SK-N-SH (cell line): Measurements from ENCODE around the gene NALF2. TPM values are rescaled to one million over a fixed set of nuclear protein-coding genes. Genes with fewer than 3 reads are reported as not detected.

Source experiments
- CTCF ChIA-PET: fragments of 300-600, 350-600 bp; formaldehyde crosslinking; extraction: SDS; loops from one replicate; lab custom pipeline; 2021; lab: Yijun Ruan, JAX
- POLR2A ChIA-PET: fragments of 350-600 bp; sonication (Branson Sonifier 250); formaldehyde crosslinking; extraction: SDS; loops from one replicate; lab custom pipeline; 2020; ENCODE audit warnings: antibody characterized with exemption, inconsistent platforms; lab: Yijun Ruan, JAX
- DNase-seq: peaks from one replicate; pipeline ENCODE4 v3.0.0; 2012
- H2AFZ ChIP-seq: fragments of 200-600 bp; sonication (generic); 2 replicates; pipeline ENCODE4 v1.8.1; 2016; ENCODE audit warnings: antibody characterized with exemption, mild to moderate bottlenecking, low read depth
- H3F3A ChIP-seq: fragments of 200-600 bp; sonication (generic); replicated peaks from 2 replicates; pipeline ENCODE3; 2016; ENCODE audit warnings: antibody characterized with exemption, mild to moderate bottlenecking; ENCODE audit not compliant: insufficient read depth
- H3K27ac ChIP-seq, 2 experiments: fragments of 200-500 bp in 1 of 2; fragments of 200-600 bp in 1 of 2; sonication (Bioruptor generic) in 1 of 2; sonication (generic), shearing (Covaris generic) in 1 of 2; 2 replicates each; pipeline versions ENCODE4 v1.5.1 to v1.6.1; 2014 to 2016; ENCODE audit warnings: low read depth in 2 of 2, inconsistent platforms in 1 of 2, low read length in 1 of 2, mild to moderate bottlenecking in 1 of 2, mixed read lengths in 1 of 2
- H3K27me3 ChIP-seq: fragments of 200-600 bp; sonication (generic), shearing (Covaris generic); 2 replicates; pipeline ENCODE4 v1.6.1; 2016; ENCODE audit warnings: mixed run types; ENCODE audit not compliant: insufficient read depth
- H3K36me3 ChIP-seq, 2 experiments: fragments of 200-500 bp in 1 of 2; fragments of 200-600 bp in 1 of 2; sonication (Bioruptor generic) in 1 of 2; sonication (generic) in 1 of 2; replicated peaks in 1 of 2; 2 replicates each; pipeline versions ENCODE3 to v1.5.1; 2014 to 2016; ENCODE audit warnings: low read length in 1 of 2, mild to moderate bottlenecking in 1 of 2; ENCODE audit not compliant: insufficient read depth in 2 of 2, control insufficient read depth in 1 of 2
- H3K4me1 ChIP-seq, 2 experiments: fragments of 200-500 bp in 1 of 2; fragments of 200-600 bp in 1 of 2; sonication (Bioruptor generic) in 1 of 2; sonication (generic), shearing (Covaris generic) in 1 of 2; 2 replicates each; pipeline versions ENCODE4 v1.5.1 to v1.6.1; 2014 to 2016; ENCODE audit warnings: low read depth in 1 of 2, low read length in 1 of 2, mixed run types in 1 of 2; ENCODE audit not compliant: insufficient read depth in 2 of 2, control insufficient read depth in 1 of 2
- H3K4me2 ChIP-seq: fragments of 200-600 bp; sonication (generic), shearing (Covaris generic); 2 replicates; pipeline ENCODE4 v1.6.1; 2017; ENCODE audit warnings: mixed run types
- H3K4me3 ChIP-seq, 2 experiments: fragments of 200-500 bp in 1 of 2; fragments of 200-600 bp in 1 of 2; sonication (Bioruptor generic) in 1 of 2; sonication (generic), shearing (Covaris generic) in 1 of 2; 2 replicates each; pipeline versions ENCODE4 v1.5.1 to v1.8.1; 2014 to 2016; ENCODE audit warnings: low read depth in 2 of 2, inconsistent platforms in 1 of 2, low read length in 1 of 2, mild to moderate bottlenecking in 1 of 2, mixed read lengths in 1 of 2, moderate library complexity in 1 of 2
- H3K79me2 ChIP-seq: fragments of 200-600 bp; sonication (generic); 2 replicates; pipeline ENCODE4 v1.8.1; 2017; ENCODE audit warnings: mild to moderate bottlenecking; ENCODE audit not compliant: insufficient read depth
- H3K9ac ChIP-seq: fragments of 200-600 bp; sonication (generic); 2 replicates; pipeline ENCODE4 v1.6.1; 2017; ENCODE audit warnings: mixed run types
- H3K9me2 ChIP-seq: fragments of 200-600 bp; sonication (generic); 2 replicates; pipeline ENCODE4 v1.6.1; 2017; ENCODE audit warnings: mixed run types
- H3K9me3 ChIP-seq: fragments of 200-600 bp; sonication (generic); 2 replicates; pipeline ENCODE4 v1.6.1; 2017; ENCODE audit warnings: mixed run types, mild to moderate bottlenecking, moderate library complexity
- H4K20me1 ChIP-seq: fragments of 200-600 bp; sonication (generic); 2 replicates; pipeline ENCODE4 v1.6.1; 2017; ENCODE audit warnings: mild to moderate bottlenecking, mixed run types; ENCODE audit not compliant: insufficient read depth
- ELF1 ChIP-seq: IDR thresholded peaks from 2 replicates; pipeline ENCODE4 v1.4.0; 2012
- FOSL2 ChIP-seq: IDR thresholded peaks from 2 replicates; pipeline ENCODE4 v1.4.0; 2012; ENCODE audit warnings: low read depth, mild to moderate bottlenecking, moderate library complexity, borderline replicate concordance
- FOXJ3 ChIP-seq: sonication (generic); formaldehyde crosslinking; IDR thresholded peaks from 2 replicates; pipeline ENCODE4 v1.5.1; 2020; ENCODE audit warnings: mild to moderate bottlenecking, missing genetic modification reagents
- GABPA ChIP-seq: IDR thresholded peaks from 2 replicates; pipeline ENCODE4 v1.4.0; 2012; ENCODE audit warnings: low read depth, mild to moderate bottlenecking
- MXI1 ChIP-seq: IDR thresholded peaks from 2 replicates; pipeline ENCODE4 v1.6.1; 2012; ENCODE audit warnings: mild to moderate bottlenecking, low read depth, low read length, improper control_type of control experiment
- RAD21 ChIP-seq: IDR thresholded peaks from 2 replicates; pipeline ENCODE4 v1.6.1; 2012; ENCODE audit warnings: mild to moderate bottlenecking, low read length
- REST ChIP-seq: IDR thresholded peaks from 2 replicates; pipeline ENCODE4 v1.6.1; 2012; ENCODE audit warnings: mild to moderate bottlenecking, low read depth, low read length, moderate library complexity
- TAF1 ChIP-seq: IDR thresholded peaks from 2 replicates; pipeline ENCODE4 v1.6.1; 2012; ENCODE audit warnings: low read depth, mild to moderate bottlenecking, low read length, moderate library complexity, borderline replicate concordance
- WGBS: methylation state at CpG from one replicate; pipeline ENCODE4 v1.1.6; 2017; ENCODE audit warnings: low lambda C conversion rate; 5-methylcytosine and 5-hydroxymethylcytosine counted together
- polyA plus RNA-seq, 3 experiments: library from polyadenylated mRNA; depleted of rRNA; stranded (reverse); fragments of >200 nt; gene quantifications; 2 replicates each; pipeline ENCODE4 v1.2.3, GENCODE V29; 2012
- TF ChIP-seq, protein P1 (sequence below): fragments of 200-600 bp; sonication (generic); IDR thresholded peaks from 2 replicates; pipeline ENCODE4 v1.6.1; 2017; ENCODE audit warnings: antibody characterized with exemption, mild to moderate bottlenecking, moderate library complexity

The NALF2 gene
- polyA plus RNA-seq, 1 of the 3 experiments (the other 2 are of a cell fraction), result 0.02 TPM

- 30% methylated on average over 6 of the region's 7 CpGs for WGBS
- H2AFZ ChIP-seq, result no peak overlapping the region
- H3F3A ChIP-seq, result no peaks in the 10 kb centered on the region
- H3K9me3 ChIP-seq, result no peaks in the 10 kb centered on the region
- H3K9ac ChIP-seq, result no peak overlapping the region
- no peak overlapping the region for H3K4me3 ChIP-seq
- TF ChIP-seq REST, result no peak
- no peak overlapping the region for H3K27ac ChIP-seq
- H3K9me2 ChIP-seq, result no peaks in the 10 kb centered on the region
- H3K4me1 ChIP-seq, result no peaks in the 10 kb centered on the region; a peak in 1 of 4 replicates
- H3K4me2 ChIP-seq, result no peak overlapping the region
- peaks cover 6% of the 10 kb centered on the region; the same call in 1 of the 2 replicates for H4K20me1 ChIP-seq
- H3K79me2 ChIP-seq, result no peaks in the 10 kb centered on the region
- DNase-seq, result no peak
- H3K36me3 ChIP-seq, result no peaks in the 10 kb centered on the region
- peaks cover 14% of the 10 kb centered on the region for H3K27me3 ChIP-seq
- CTCF ChIA-PET, result interaction anchor here (1.4 kb wide), 1 partner anchor 111 kb away, joined by 7 read pairs; no protein-coding TSS in a partner anchor
- POLR2A ChIA-PET, result no interaction called here
These were observed 3.3 kb downstream of the NALF2 start for GRCh38 chrX:69507500-69507789.

DNA sequence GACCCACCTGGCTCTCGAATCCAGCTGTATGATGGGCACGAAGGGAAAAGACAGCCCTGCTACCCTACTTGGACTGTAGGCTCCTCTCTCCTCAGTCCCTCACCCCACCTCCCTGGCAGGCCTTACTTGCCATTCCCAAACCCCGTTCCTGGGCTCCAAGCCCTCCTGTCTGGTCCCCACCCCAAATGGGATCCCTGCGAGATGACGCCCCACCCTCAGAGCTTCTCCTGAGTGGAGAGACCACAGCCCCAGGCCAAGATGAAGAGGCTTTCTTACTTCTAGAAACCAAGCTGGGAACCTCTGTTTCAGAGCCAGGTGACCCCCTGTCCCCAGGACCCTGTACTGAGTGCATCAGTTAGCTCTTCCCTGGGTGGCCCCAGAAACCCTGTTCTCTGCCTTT, 4.5 kb downstream of the NALF2 start:
- CTCF ChIA-PET, result interaction anchor here (2.1 kb wide), 1 partner anchor 110 kb away, joined by 7 read pairs; no protein-coding TSS in a partner anchor
- TF ChIP-seq FOXJ3 (no peak), GABPA (no peak), REST (no peak), FOSL2 (no peak), MXI1 (no peak), TAF1 (no peak), ELF1 (no peak), RAD21 (no peak)
- TF ChIP-seq, protein P1, sequence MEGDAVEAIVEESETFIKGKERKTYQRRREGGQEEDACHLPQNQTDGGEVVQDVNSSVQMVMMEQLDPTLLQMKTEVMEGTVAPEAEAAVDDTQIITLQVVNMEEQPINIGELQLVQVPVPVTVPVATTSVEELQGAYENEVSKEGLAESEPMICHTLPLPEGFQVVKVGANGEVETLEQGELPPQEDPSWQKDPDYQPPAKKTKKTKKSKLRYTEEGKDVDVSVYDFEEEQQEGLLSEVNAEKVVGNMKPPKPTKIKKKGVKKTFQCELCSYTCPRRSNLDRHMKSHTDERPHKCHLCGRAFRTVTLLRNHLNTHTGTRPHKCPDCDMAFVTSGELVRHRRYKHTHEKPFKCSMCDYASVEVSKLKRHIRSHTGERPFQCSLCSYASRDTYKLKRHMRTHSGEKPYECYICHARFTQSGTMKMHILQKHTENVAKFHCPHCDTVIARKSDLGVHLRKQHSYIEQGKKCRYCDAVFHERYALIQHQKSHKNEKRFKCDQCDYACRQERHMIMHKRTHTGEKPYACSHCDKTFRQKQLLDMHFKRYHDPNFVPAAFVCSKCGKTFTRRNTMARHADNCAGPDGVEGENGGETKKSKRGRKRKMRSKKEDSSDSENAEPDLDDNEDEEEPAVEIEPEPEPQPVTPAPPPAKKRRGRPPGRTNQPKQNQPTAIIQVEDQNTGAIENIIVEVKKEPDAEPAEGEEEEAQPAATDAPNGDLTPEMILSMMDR, result no peak
- Histone ChIP-seq H3K9me3 (no peaks in the 10 kb centered on the region), H3K9ac (no peak overlapping the region), H3K4me2 (no peak overlapping the region), H3K36me3 (no peaks in the 10 kb centered on the region), H3F3A (no peaks in the 10 kb centered on the region), H4K20me1 (peaks cover 6% of the 10 kb centered on the region; the same call in 1 of the 2 replicates), H3K4me3 (no peak overlapping the region), H3K4me1 (no peaks in the 10 kb centered on the region; a peak in 1 of 4 replicates), H3K79me2 (no peaks in the 10 kb centered on the region), H3K27ac (no peak overlapping the region), H2AFZ (no peak overlapping the region), H3K27me3 (peaks cover 14% of the 10 kb centered on the region), H3K9me2 (no peaks in the 10 kb centered on the region)
- no peak for DNase-seq
- POLR2A ChIA-PET, result no interaction called here
- 31% methylated on average over 4 of the region's 5 CpGs for WGBS
